H1 (cell line): ENCODE measurements around the gene ELFN1. TPM values are rescaled to one million over a fixed set of nuclear protein-coding genes. Genes with fewer than 3 reads are reported as not detected.

Experiments
- CTBP2 ChIP-seq: IDR thresholded peaks from 2 replicates; pipeline ENCODE4 v1.7.0; 2011; ENCODE audit warnings: borderline replicate concordance, mild to moderate bottlenecking, moderate library complexity, mixed read lengths, low read length; ENCODE audit not compliant: insufficient read depth, insufficient read length
- polyA plus RNA-seq, 7 experiments: library from polyadenylated mRNA; depleted of rRNA in 3 of 7; stranded (reverse) in 5 of 7; unstranded in 2 of 7; fragments of >200 nt in 5 of 7; fragments of 200-250 nt in 2 of 7; gene quantifications; 1 replicate in 5 of 7; 2 replicates in 1 of 7; 4 replicates in 1 of 7; pipeline versions ENCODE4 v1.2.1 to v1.2.3, GENCODE V29; 2011 to 2013; ENCODE audit warnings: missing spikeins in 2 of 7, mixed read lengths in 2 of 7
- total RNA-seq: library from RNA; stranded (reverse); fragmentation: NEBNext Ultra II Directional; extraction: Animal tissue kit (Norgen Biotek cat#: 25700); gene quantifications from 2 replicates; pipeline ENCODE4 v1.2.1, GENCODE V29; 2021

The ELFN1 gene
- total and polyA plus RNA-seq, 2 of the 8 experiments (the other 6 are each of a cell fraction or from before 2014, with no cell fraction given), result 2.0 to 4.5 TPM

GRCh38 chr7:1651031-1651446 lies 19.0 kb upstream of the ELFN1 start (continued):
- no peak for TF ChIP-seq CTBP2
